HepG2 (cell line): ENCODE measurements around the gene QRFP.

Experiments
- AGO2 ChIP-seq: fragments of 200-400 bp; formaldehyde crosslinking; optimal IDR thresholded peaks from 2 replicates; pipeline ENCODE3; 2017; ENCODE audit warnings: mild to moderate bottlenecking, low read depth, low read length, moderate library complexity
- ESRRA ChIP-seq: sonication (generic); formaldehyde crosslinking; IDR thresholded peaks from 2 replicates; pipeline ENCODE4 v1.5.1; 2020; ENCODE audit warnings: mild to moderate bottlenecking, low read depth, missing genetic modification reagents
- HIVEP1 ChIP-seq: sonication (generic); formaldehyde crosslinking; IDR thresholded peaks from 2 replicates; pipeline ENCODE4 v1.4.0; 2020; ENCODE audit warnings: mild to moderate bottlenecking, missing genetic modification reagents
- NFRKB ChIP-seq: fragments of 450-650 bp; IDR thresholded peaks from 2 replicates; pipeline ENCODE4 v1.6.1; 2017
- PTBP1 ChIP-seq: fragments of 200-400 bp; formaldehyde crosslinking; IDR thresholded peaks from 2 replicates; pipeline ENCODE4 v1.6.1; 2018; ENCODE audit warnings: low read length, low read depth; ENCODE audit not compliant: poor library complexity, severe bottlenecking
- RBM39 ChIP-seq: fragments of 200-400 bp; formaldehyde crosslinking; IDR thresholded peaks from one replicate; pipeline ENCODE4 v1.6.1; 2018; ENCODE audit warnings: antibody characterized with exemption, mild to moderate bottlenecking, low read depth, low read length; ENCODE audit not compliant: poor library complexity, severe bottlenecking
- SMC3 ChIP-seq: IDR thresholded peaks from 2 replicates; pipeline ENCODE4 v1.6.1; 2011; ENCODE audit warnings: low read length, improper control_type of control experiment
- ZFP37 ChIP-seq: sonication (generic); formaldehyde crosslinking; IDR thresholded peaks from 2 replicates; pipeline ENCODE4 v1.4.0; 2020; ENCODE audit warnings: missing genetic modification reagents, borderline replicate concordance
- TF ChIP-seq, protein P1 (sequence below): sonication (generic); formaldehyde crosslinking; IDR thresholded peaks from 2 replicates; pipeline ENCODE4 v1.5.0; 2020; ENCODE audit warnings: mild to moderate bottlenecking, missing genetic modification reagents, moderate library complexity
- TF ChIP-seq, protein P2 (sequence below): sonication (generic); formaldehyde crosslinking; IDR thresholded peaks from 2 replicates; pipeline ENCODE4 v1.4.0; 2020; ENCODE audit warnings: missing genetic modification reagents

DNA sequence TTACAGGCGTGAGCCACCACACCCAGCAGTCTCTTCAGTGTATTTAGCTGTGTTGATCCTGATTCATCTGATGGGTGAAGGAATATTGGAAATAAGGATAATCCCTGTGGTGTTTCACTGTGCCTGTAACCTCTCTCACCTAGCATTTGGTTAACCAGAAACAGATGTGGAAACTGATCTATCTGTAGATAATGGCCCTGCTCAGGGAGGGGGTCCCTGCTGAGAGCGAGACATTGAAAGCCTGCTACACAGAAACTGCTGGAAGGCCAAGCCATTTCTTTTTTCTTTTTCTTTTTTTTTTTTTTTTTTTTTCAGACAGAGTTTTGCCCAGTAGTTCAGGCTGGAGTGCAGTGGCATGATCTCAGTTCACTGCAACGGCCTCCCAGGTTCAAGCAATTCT lies 28.4 kb downstream of the QRFP start:
- TF ChIP-seq NFRKB: no peak
- TF ChIP-seq, protein P1, sequence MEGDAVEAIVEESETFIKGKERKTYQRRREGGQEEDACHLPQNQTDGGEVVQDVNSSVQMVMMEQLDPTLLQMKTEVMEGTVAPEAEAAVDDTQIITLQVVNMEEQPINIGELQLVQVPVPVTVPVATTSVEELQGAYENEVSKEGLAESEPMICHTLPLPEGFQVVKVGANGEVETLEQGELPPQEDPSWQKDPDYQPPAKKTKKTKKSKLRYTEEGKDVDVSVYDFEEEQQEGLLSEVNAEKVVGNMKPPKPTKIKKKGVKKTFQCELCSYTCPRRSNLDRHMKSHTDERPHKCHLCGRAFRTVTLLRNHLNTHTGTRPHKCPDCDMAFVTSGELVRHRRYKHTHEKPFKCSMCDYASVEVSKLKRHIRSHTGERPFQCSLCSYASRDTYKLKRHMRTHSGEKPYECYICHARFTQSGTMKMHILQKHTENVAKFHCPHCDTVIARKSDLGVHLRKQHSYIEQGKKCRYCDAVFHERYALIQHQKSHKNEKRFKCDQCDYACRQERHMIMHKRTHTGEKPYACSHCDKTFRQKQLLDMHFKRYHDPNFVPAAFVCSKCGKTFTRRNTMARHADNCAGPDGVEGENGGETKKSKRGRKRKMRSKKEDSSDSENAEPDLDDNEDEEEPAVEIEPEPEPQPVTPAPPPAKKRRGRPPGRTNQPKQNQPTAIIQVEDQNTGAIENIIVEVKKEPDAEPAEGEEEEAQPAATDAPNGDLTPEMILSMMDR: no peak
- no peak for TF ChIP-seq RBM39
- no peak for TF ChIP-seq AGO2
- no peak for TF ChIP-seq SMC3
- TF ChIP-seq ZFP37 (CRISPR knock-in tag): no peak
- no peak for TF ChIP-seq HIVEP1 (CRISPR knock-in tag)
- no peak for TF ChIP-seq PTBP1
- TF ChIP-seq, protein P2, sequence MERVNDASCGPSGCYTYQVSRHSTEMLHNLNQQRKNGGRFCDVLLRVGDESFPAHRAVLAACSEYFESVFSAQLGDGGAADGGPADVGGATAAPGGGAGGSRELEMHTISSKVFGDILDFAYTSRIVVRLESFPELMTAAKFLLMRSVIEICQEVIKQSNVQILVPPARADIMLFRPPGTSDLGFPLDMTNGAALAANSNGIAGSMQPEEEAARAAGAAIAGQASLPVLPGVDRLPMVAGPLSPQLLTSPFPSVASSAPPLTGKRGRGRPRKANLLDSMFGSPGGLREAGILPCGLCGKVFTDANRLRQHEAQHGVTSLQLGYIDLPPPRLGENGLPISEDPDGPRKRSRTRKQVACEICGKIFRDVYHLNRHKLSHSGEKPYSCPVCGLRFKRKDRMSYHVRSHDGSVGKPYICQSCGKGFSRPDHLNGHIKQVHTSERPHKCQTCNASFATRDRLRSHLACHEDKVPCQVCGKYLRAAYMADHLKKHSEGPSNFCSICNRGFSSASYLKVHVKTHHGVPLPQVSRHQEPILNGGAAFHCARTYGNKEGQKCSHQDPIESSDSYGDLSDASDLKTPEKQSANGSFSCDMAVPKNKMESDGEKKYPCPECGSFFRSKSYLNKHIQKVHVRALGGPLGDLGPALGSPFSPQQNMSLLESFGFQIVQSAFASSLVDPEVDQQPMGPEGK (CRISPR knock-in tag): no peak
- no peak for TF ChIP-seq ESRRA
